ENCODE data around the gene CNTNAP2.

GRCh38 chr7:147418966-147419365 lies 1302.4 kb downstream of the CNTNAP2 start:
- TF ChIP-seq GATA2 (IDR thresholded peaks at IDR 0.05; ENCODE audit: low read depth, low read length), result no peak
- TF ChIP-seq GATA3 (IDR thresholded peaks at IDR 0.05; ENCODE audit: low read depth, low read length), result no peak
